SK-N-MC (cell line): ENCODE results near the gene TNFRSF21.

Experiments used
- DNase-seq: peaks from one replicate; pipeline ENCODE4 v3.0.0-alpha.2; 2011; ENCODE audit warnings: low read depth, low spot score
- H3K27ac ChIP-seq: fragments of 200-600 bp; sonication (generic); 2 replicates; pipeline ENCODE4 v1.5.1; 2016; ENCODE audit warnings: mixed run types
- H3K36me3 ChIP-seq: fragments of 200-600 bp; sonication (generic); 2 replicates; pipeline ENCODE4 v1.6.1; 2017; ENCODE audit warnings: antibody characterized with exemption, low read length, mixed read lengths; ENCODE audit not compliant: insufficient read depth
- H3K4me3 ChIP-seq: fragments of 200-600 bp; sonication (generic); 2 replicates; pipeline ENCODE4 v1.5.1; 2016
- H3K9ac ChIP-seq: fragments of 200-600 bp; sonication (generic); 2 replicates; pipeline ENCODE4 v1.8.0; 2017; ENCODE audit warnings: mixed run types, mixed read lengths; ENCODE audit not compliant: insufficient read length
- H3K9me3 ChIP-seq: fragments of 200-600 bp; sonication (generic); 2 replicates; pipeline ENCODE4 v1.6.1; 2017; ENCODE audit warnings: low read depth, mild to moderate bottlenecking, antibody characterized with exemption, low read length, moderate library complexity, mixed read lengths
- EZH2 ChIP-seq: fragments of 200-600 bp; sonication (generic); IDR thresholded peaks from one replicate; pipeline ENCODE4 v1.6.1; 2017; ENCODE audit warnings: antibody characterized with exemption
- FOXP2 ChIP-seq: optimal IDR thresholded peaks from 2 replicates; pipeline ENCODE3; 2011; ENCODE audit warnings: mild to moderate bottlenecking, moderate library complexity; ENCODE audit not compliant: insufficient read depth; ENCODE audit errors: extremely low read length, control extremely low read depth
- POLR2AphosphoS5 ChIP-seq: IDR thresholded peaks from 2 replicates; pipeline ENCODE4 v1.6.1; 2012; ENCODE audit warnings: mild to moderate bottlenecking, low read depth, low read length, borderline replicate concordance

Gene TNFRSF21

DNA sequence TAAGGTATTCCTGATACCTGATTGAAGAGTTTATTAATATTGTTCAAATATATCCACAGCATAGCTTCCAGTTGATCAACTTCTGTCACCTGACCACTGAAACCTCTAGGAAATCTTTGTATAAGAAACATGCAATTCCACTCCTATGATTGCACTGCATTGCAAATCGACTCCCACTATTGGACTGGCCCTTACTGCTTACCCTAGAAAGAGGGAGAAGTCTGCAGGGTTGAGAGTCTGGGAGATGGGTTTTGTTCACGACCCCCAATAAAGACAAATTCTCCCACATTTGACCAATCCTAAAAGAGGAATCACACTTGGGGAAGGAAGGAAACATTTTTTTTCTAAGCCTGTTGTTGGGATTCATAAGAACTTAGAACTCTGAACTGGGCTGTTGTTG, 43.7 kb downstream of the TNFRSF21 start:
- Histone ChIP-seq H3K4me3 (no peak overlapping the region), H3K9ac (no peak overlapping the region), H3K9me3 (no peaks in the 10 kb centered on the region), H3K27ac (no peak overlapping the region), H3K36me3 (no peaks in the 10 kb centered on the region)
- TF ChIP-seq EZH2 (no peak), FOXP2 (no peak), POLR2AphosphoS5 (no peak)
- no peak for DNase-seq

DNA sequence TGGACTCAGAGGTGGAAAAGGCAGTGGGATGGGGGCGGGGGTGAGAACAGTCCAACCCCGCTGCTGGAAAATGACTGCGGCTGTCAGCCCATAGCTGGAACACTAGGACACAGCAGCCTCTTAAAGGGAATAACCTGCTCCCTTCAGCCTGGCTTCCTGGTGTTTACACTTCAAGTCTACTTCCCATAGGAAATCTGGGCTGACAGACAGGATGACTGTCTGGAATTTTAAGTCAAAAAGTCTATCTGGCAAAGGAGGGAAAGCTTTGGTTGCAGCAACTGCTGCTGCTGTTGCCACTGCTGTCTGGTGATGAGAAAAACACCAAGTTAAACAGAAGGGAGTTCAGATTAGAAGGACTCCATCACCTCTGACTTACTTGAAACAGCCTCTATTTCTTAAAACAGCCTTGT, 44.9 kb downstream of the TNFRSF21 start:
- Histone ChIP-seq H3K9me3 (no peaks in the 10 kb centered on the region), H3K9ac (no peak overlapping the region), H3K27ac (no peak overlapping the region), H3K36me3 (no peaks in the 10 kb centered on the region), H3K4me3 (no peak overlapping the region)
- no peak for DNase-seq
- TF ChIP-seq POLR2AphosphoS5: no peak

DNA sequence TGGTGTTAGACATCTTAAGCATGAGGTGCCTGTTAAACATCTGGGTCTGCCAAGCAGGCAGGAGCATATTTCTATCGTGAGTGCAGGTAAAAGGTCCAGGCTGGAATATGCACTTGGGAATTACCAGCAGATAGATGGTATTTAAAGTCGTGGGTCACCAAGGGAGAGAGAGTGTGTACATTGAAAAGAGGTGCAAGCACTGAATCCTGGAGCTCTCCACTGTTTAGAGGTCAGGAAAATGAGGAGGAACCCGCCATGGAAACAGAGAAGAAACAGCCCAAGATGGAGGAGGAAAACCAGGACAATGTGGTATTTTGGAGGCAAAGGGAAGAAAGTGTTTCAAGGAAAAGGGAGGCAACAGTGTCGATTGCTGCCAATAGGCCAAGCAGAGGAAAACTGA, 46.4 kb downstream of the TNFRSF21 start:
- no peak overlapping the region for H3K27ac ChIP-seq
- H3K9me3 ChIP-seq: no peaks in the 10 kb centered on the region
- H3K9ac ChIP-seq: no peak overlapping the region
- no peak overlapping the region for H3K4me3 ChIP-seq
- H3K36me3 ChIP-seq: no peaks in the 10 kb centered on the region
- TF ChIP-seq FOXP2 (no peak), EZH2 (no peak), POLR2AphosphoS5 (no peak)
- no peak for DNase-seq

DNA sequence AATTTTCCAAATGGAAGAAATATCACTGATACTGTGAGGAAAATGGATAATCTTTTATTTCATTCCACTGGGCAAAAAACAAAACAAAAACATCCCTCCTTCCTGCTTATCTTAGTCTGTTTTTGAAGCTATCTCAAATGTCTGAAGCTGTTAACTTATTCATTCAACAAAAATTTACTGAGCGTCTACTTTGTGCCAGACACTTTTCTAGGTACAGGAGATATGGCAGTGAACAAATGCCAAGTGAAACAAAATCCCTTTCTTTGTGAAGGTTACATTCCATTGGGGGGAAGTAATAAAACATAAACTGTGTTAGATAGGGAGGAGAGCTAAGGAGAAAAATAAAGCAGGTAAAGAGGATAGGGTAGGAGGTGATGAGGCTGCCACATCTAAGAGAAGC, 47.5 kb downstream of the TNFRSF21 start:
- no peak for DNase-seq
- Histone ChIP-seq H3K36me3 (no peaks in the 10 kb centered on the region), H3K9ac (no peak overlapping the region), H3K9me3 (no peaks in the 10 kb centered on the region), H3K4me3 (no peak overlapping the region), H3K27ac (no peak overlapping the region)
- TF ChIP-seq FOXP2: no peak
- no peak for TF ChIP-seq POLR2AphosphoS5
- no peak for TF ChIP-seq EZH2

DNA sequence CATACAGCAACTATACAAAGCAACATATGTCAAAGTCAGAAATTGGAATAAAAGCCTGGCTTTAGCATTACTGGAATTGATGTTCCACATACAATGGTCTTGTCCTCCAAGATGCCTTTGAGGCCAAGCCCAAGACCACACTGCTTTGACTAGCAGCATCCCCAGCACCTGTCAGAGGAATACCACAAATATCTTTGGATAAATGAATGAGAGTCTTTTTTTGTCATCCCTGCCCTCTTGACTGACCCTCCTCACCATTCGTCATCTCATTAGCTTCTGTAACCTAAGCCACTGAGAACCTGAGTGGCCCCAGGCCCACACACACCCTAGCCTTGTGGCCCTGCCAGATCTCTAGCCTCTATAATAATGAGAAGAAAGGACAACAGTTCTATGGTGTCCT, 48.5 kb downstream of the TNFRSF21 start:
- H3K4me3 ChIP-seq: no peak overlapping the region
- DNase-seq: no peak
- TF ChIP-seq EZH2 (no peak), POLR2AphosphoS5 (no peak), FOXP2 (no peak)
- H3K9ac ChIP-seq: no peak overlapping the region
- no peak overlapping the region for H3K27ac ChIP-seq
- no peaks in the 10 kb centered on the region for H3K36me3 ChIP-seq
- H3K9me3 ChIP-seq: no peaks in the 10 kb centered on the region

DNA sequence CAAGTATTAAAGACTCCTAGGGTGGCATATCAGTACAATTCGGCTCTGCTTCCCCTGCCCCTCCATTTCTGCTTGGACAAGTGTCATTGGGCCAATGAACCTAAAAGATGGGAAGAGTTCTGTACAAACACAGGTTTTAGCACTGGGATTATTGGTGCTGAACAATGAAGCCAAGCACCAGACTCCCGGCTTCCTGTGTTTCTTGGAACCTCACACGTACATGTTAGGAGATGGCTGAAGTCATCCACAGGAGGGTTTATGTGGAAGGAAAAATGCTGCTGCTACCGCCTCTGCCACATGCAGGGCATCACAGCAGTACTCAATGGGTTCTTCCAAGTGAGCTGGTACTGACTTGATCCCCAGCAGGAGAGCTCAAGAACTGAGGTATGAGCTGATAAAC, 49.7 kb downstream of the TNFRSF21 start:
- H3K27ac ChIP-seq: no peak overlapping the region
- H3K36me3 ChIP-seq: no peaks in the 10 kb centered on the region
- no peak overlapping the region for H3K4me3 ChIP-seq
- TF ChIP-seq FOXP2 (no peak), POLR2AphosphoS5 (no peak), EZH2 (no peak)
- no peaks in the 10 kb centered on the region for H3K9me3 ChIP-seq
- no peak overlapping the region for H3K9ac ChIP-seq
- no peak for DNase-seq

DNA sequence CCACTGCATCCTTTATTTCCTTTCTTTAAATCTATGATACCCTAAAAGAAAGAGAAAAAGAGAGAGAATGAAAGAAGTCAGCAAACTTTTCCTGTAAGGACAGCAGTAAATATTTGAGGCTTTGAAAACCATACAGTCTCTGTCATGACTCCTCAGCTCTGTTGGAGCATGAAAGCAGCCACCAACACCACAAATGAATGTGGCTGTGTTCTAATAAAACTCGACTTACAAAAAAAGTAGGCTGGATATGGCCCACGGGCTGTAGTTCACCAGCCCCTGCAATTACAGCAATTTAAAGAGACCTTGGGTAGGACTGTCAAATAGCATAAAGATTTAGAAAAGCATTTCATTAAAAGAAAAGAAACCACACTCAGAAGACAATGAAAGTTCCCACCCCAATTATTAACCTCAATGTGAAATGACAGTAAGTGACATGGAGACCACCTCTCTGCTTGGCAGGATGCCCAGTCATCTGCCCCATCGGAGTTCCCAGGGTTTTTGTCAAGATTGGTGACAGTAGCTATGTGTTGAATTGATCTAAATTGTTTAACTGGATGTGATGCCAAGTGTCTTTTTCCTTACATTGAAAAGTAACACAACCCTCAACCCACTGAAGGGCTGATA, 50.9 kb downstream of the TNFRSF21 start:
- no peak for DNase-seq
- Histone ChIP-seq H3K4me3 (no peak overlapping the region), H3K36me3 (no peaks in the 10 kb centered on the region), H3K9me3 (no peaks in the 10 kb centered on the region), H3K9ac (no peak overlapping the region), H3K27ac (no peak overlapping the region)
- no peak for TF ChIP-seq POLR2AphosphoS5
- TF ChIP-seq EZH2: no peak
- no peak for TF ChIP-seq FOXP2

DNA sequence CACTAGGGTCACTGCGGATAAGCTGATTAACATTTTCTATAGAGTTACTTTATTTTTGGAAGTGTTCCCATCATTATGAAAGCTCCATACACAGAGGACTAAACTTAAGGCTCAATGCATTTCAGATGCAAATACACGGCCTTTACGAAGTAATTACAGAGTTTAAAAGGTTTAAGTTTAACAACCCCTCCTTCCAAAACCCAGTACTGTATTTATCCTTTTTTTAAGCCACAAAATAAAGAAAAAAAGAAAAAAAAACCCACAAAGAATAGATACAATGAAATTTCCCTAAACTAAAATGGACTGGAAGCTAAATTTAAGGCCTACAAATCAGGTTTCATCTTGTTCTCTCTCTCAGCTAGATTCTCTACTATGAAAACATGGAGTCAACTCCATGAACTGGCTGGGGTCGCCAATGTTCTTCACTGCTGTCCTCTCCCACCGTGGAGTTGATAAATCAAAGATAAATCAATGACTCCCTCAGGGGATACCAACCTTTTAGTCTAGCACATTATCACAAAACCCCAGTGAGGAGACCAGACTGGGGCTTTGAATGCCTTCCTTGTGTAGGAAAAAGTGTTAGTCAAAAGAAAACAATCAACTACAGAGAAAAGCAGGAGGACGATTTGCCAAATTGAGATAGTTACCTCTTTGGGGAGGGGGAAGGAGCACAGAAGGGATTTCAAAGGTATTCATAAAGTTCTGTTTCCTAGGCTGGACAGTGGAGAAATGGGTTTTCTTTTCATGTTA, 52.5 kb downstream of the TNFRSF21 start:
- no peaks in the 10 kb centered on the region for H3K36me3 ChIP-seq
- no peak overlapping the region for H3K9ac ChIP-seq
- H3K27ac ChIP-seq: no peak overlapping the region
- no peak for TF ChIP-seq FOXP2
- TF ChIP-seq POLR2AphosphoS5: no peak
- no peak for TF ChIP-seq EZH2
- no peaks in the 10 kb centered on the region for H3K9me3 ChIP-seq
- H3K4me3 ChIP-seq: no peak overlapping the region
- no peak for DNase-seq

DNA sequence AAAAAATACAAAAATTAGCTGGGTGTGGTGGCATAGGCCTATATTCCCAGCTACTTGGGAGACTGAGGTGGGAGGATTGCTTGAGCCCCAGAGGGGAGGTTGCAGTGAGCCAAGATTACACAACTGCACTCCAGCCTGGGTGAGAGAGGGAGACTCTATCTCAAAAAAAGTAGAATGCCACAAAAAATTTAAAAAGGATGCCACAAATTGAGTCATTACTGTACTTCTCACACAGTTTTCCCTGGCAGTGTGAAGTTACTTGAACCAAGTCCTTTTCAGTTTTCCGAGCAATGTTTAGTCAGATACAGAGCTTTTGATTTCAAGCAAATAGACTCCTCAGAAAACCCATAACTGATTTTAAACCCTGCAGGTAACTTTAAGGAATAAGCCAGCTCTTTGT, 53.3 kb downstream of the TNFRSF21 start:
- no peaks in the 10 kb centered on the region for H3K9me3 ChIP-seq
- TF ChIP-seq FOXP2 (no peak), EZH2 (no peak), POLR2AphosphoS5 (no peak)
- no peak for DNase-seq
- H3K27ac ChIP-seq: no peak overlapping the region
- H3K36me3 ChIP-seq: no peaks in the 10 kb centered on the region
- H3K4me3 ChIP-seq: no peak overlapping the region
- no peak overlapping the region for H3K9ac ChIP-seq
